KMS-11 (cell line): Measurements from ENCODE around the gene IGSF9.
A peak's percentile ranks its signal among the peaks of the same experiment; 100 is the strongest.

ENCODE experiments used
- H2AFZ ChIP-seq: fragments of 200-600 bp; sonication (generic); 2 replicates; pipeline ENCODE4 v1.6.1; 2016; ENCODE audit warnings: antibody characterized with exemption, mixed run types, low read depth
- H3K27ac ChIP-seq: fragments of 200-600 bp; sonication (generic); 2 replicates; pipeline ENCODE4 v1.6.1; 2016; ENCODE audit warnings: mild to moderate bottlenecking, mixed run types
- H3K27me3 ChIP-seq: fragments of 200-600 bp; sonication (generic); 2 replicates; pipeline ENCODE4 v1.6.1; 2017; ENCODE audit warnings: mild to moderate bottlenecking, low read depth, mixed run types, moderate library complexity; ENCODE audit not compliant: insufficient read depth
- H3K36me3 ChIP-seq: fragments of 200-600 bp; sonication (generic); 2 replicates; pipeline ENCODE4 v1.6.1; 2017; ENCODE audit warnings: mild to moderate bottlenecking, mixed run types; ENCODE audit not compliant: insufficient read depth
- H3K4me1 ChIP-seq: fragments of 200-600 bp; sonication (generic); 2 replicates; pipeline ENCODE4 v1.6.1; 2016; ENCODE audit warnings: mild to moderate bottlenecking, low read depth, mixed run types; ENCODE audit not compliant: poor library complexity, severe bottlenecking
- H3K4me2 ChIP-seq: fragments of 200-600 bp; sonication (generic); 2 replicates; pipeline ENCODE4 v1.7.0; 2016; ENCODE audit warnings: mild to moderate bottlenecking, mixed run types
- H3K4me3 ChIP-seq: fragments of 200-600 bp; sonication (generic); IDR thresholded peaks from 2 replicates; pipeline ENCODE4 v1.6.1; 2017; ENCODE audit warnings: low read depth, low read length, mixed read lengths; ENCODE audit not compliant: insufficient read depth
- H3K79me2 ChIP-seq: fragments of 200-600 bp; sonication (generic); 2 replicates; pipeline ENCODE4 v1.6.1; 2016; ENCODE audit warnings: low read depth, mixed run types; ENCODE audit not compliant: insufficient read depth
- H3K9ac ChIP-seq: fragments of 200-600 bp; sonication (generic); 2 replicates; pipeline ENCODE4 v1.6.1; 2016; ENCODE audit warnings: mild to moderate bottlenecking, mixed run types
- H4K20me1 ChIP-seq: fragments of 200-600 bp; sonication (generic); 2 replicates; pipeline ENCODE4 v1.6.1; 2016; ENCODE audit warnings: mild to moderate bottlenecking, mixed run types; ENCODE audit not compliant: insufficient read depth
- TF ChIP-seq, protein P1 (sequence below): fragments of 200-600 bp; sonication (generic); conservative IDR thresholded peaks from 2 replicates; pipeline ENCODE4 v1.6.1; 2017; ENCODE audit warnings: low read depth, mild to moderate bottlenecking, antibody characterized with exemption, low read length, moderate library complexity, mixed read lengths

The IGSF9 gene

DNA sequence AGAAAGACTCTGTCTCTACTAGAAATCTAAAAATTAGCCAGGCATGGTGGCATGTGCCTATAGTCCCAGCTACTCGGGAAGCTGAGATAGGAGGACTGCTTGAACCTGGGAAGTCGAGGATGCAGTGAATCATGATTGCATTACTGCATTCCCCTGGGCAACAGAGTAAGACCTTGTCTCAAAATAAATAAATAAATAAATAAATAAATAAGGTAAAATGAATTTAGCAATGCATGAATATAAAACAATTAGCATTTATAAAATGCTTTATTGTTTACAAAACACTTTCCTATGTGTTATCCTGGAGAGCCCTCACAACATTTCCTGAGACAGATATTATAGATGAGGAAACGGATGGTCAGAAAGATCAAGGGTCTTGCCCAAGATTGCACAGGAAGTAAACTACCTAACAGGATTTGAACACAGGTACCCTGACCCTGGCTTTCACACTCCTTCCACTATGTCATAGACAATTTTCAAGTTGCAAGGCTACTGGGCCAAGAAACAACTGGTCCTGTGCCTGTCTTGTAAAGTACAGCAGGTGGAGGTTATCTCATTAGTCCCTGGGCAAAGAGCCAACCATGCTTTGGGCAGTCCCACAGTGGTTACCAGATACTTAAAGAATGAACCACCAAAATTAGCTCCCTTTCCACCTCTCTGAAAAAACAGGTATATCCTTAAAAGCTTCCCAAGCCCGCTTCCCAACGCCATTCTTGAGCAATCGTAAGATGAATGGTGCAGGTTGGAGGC is 67.5 kb downstream of the IGSF9 start:
- H3K9ac ChIP-seq = no peak overlapping the region
- H3K4me3 ChIP-seq = no peak overlapping the region
- no peaks in the 10 kb centered on the region for H3K79me2 ChIP-seq
- no peak overlapping the region for H3K27ac ChIP-seq
- peaks cover 56% of the 10 kb centered on the region for H3K4me1 ChIP-seq
- no peaks in the 10 kb centered on the region for H3K27me3 ChIP-seq
- H4K20me1 ChIP-seq = no peaks in the 10 kb centered on the region
- TF ChIP-seq, protein P1, sequence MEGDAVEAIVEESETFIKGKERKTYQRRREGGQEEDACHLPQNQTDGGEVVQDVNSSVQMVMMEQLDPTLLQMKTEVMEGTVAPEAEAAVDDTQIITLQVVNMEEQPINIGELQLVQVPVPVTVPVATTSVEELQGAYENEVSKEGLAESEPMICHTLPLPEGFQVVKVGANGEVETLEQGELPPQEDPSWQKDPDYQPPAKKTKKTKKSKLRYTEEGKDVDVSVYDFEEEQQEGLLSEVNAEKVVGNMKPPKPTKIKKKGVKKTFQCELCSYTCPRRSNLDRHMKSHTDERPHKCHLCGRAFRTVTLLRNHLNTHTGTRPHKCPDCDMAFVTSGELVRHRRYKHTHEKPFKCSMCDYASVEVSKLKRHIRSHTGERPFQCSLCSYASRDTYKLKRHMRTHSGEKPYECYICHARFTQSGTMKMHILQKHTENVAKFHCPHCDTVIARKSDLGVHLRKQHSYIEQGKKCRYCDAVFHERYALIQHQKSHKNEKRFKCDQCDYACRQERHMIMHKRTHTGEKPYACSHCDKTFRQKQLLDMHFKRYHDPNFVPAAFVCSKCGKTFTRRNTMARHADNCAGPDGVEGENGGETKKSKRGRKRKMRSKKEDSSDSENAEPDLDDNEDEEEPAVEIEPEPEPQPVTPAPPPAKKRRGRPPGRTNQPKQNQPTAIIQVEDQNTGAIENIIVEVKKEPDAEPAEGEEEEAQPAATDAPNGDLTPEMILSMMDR = no peak
- no peaks in the 10 kb centered on the region for H3K36me3 ChIP-seq
- H3K4me2 ChIP-seq = peak overlapping the region; percentile 37
- no peak overlapping the region for H2AFZ ChIP-seq
